Heart right ventricle (tissue), 16 donors: ENCODE results near the gene DZIP3. TPM values are rescaled to one million over a fixed set of nuclear protein-coding genes. Genes with fewer than 3 reads are reported as not detected.

Experiments
- ATAC-seq, 8 donors: fragments of 200-7000 bp; cut with Tn5 transposase; one replicate each; pipeline ENCODE4 v1.9.1; 2020; ENCODE audit warnings: mild to moderate bottlenecking in 8 of 8, moderate library complexity in 8 of 8, moderate number of reproducible peaks in 1 of 8
- DNase-seq, 2 donors: peaks; one replicate each; pipeline ENCODE4 v3.0.0-alpha.2; 2020
- H3K27ac ChIP-seq, 10 donors: fragments of 200-600 bp; sonication (generic) in 2 of 10; one replicate each; pipeline versions ENCODE4 v1.5.0 to v1.8.0; 2020 to 2022; ENCODE audit warnings: mild to moderate bottlenecking in 3 of 10
- H3K27me3 ChIP-seq, 7 donors: fragments of 200-600 bp; one replicate each; pipeline ENCODE4 v1.8.0; 2021 to 2022; ENCODE audit warnings: mild to moderate bottlenecking in 2 of 7
- H3K36me3 ChIP-seq, 9 donors: fragments of 200-600 bp; sonication (generic) in 1 of 9; one replicate each; pipeline versions ENCODE4 v1.5.0 to v1.8.0; 2020 to 2022; ENCODE audit warnings: mild to moderate bottlenecking in 2 of 9
- H3K4me1 ChIP-seq, 9 donors: fragments of 200-600 bp; sonication (generic) in 1 of 9; one replicate each; pipeline versions ENCODE4 v1.5.0 to v1.8.0; 2020 to 2022; ENCODE audit warnings: mild to moderate bottlenecking in 4 of 9
- H3K4me3 ChIP-seq, 10 donors: fragments of 200-600 bp; sonication (generic) in 2 of 10; one replicate each; pipeline versions ENCODE4 v1.5.0 to v1.8.0; 2020 to 2022; ENCODE audit warnings: mild to moderate bottlenecking in 7 of 10, moderate library complexity in 2 of 10
- H3K9me3 ChIP-seq, 11 donors: fragments of 200-600 bp in 10 of 11; sonication (generic) in 2 of 11; one replicate each; pipeline versions ENCODE4 v1.5.0 to v1.8.0; 2013 to 2022; ENCODE audit warnings: mild to moderate bottlenecking in 2 of 11, control low read depth in 1 of 11, moderate library complexity in 1 of 11
- WGBS, 2 donors: extraction: QIAGEN DNeasy Blood & Tissue Kit; methylation state at CpG; one replicate each; pipeline ENCODE4 v1.1.7; 2013; ENCODE audit warnings: inconsistent platforms in 1 of 2; 5-methylcytosine and 5-hydroxymethylcytosine counted together
- intact Hi-C, 10 donors: fragments of 100-400 bp; cut with DNase I; formaldehyde crosslinking; loops; one replicate each; pipeline versions ENCODE4 v1.11.1 to v1.14.2; 2022
- polyA plus RNA-seq, 2 donors: library from polyadenylated mRNA; stranded (reverse); fragments of 200-250 nt; gene quantifications; one replicate each; pipeline ENCODE4 v1.2.3, GENCODE V29; 2013
- total RNA-seq, 10 donors: library from RNA; stranded (reverse); fragmentation: NEBNext Ultra II Directional in 3 of 10; extraction: Animal tissue kit (Norgen Biotek cat#: 25700) in 3 of 10; gene quantifications; one replicate each; pipeline versions ENCODE4 v1.2.1 to v1.2.4, GENCODE V29; 2021 to 2023
- TF ChIP-seq, protein P1 (sequence below), 9 donors: fragments of 200-600 bp; sonication (generic) in 2 of 9; IDR thresholded peaks; one replicate each; pipeline versions ENCODE4 v1.5.0 to v1.8.0; 2021 to 2022; ENCODE audit warnings: antibody characterized with exemption in 9 of 9, mild to moderate bottlenecking in 5 of 9, moderate library complexity in 1 of 9
- donor health status: Arrhythmogenic right ventricular cardiomyopathy.
- donor health status: ischemic (EF 13 %, LVEDD 7.1; RV severe dilation, severe dysfunction).
- donor health status: healthy with polysubstance abuse.
- donor health status: DM: no; HTN: yes; CAD: no.
- donor health status: DM: no; HTN: no; CAD: no.
- donor health status: ischemic (EF 25% LVEDD 6.9; RV normal size, moderate dysfunction).
- donor health status: ischemic (EF 25% LVEDD 5.7; RV mildly dilated, moderate dysfunction).
- donor health status: healthy.
- donor health status: DM: yes; HTN: yes; CAD: no.
- donor health status: Ischemic cardiomyopathy.
- donor health status: ischemic (EF 35%, LVEDD 5.7; RV mildly dilated, moderate dysfunction).
- donor health status: nonischemic (EF 11% LVEDD 7.7; RV severe dilation, severe dysfunction).
- donor health status: DM: yes; HTN: yes; CAD: no.
- donor health status: PGD.
- donor health status: ischemic (EF 29% LVEDD 5.4; RV normal size, mild dysfunction).
- donor health status: nonischemic (EF 23%, LVEDD 6.1; RV moderate dilation, normal function).

The DZIP3 gene
- total and polyA plus RNA-seq, 12 donors = 3.0 to 29.0 (median 18.0) TPM

DNA sequence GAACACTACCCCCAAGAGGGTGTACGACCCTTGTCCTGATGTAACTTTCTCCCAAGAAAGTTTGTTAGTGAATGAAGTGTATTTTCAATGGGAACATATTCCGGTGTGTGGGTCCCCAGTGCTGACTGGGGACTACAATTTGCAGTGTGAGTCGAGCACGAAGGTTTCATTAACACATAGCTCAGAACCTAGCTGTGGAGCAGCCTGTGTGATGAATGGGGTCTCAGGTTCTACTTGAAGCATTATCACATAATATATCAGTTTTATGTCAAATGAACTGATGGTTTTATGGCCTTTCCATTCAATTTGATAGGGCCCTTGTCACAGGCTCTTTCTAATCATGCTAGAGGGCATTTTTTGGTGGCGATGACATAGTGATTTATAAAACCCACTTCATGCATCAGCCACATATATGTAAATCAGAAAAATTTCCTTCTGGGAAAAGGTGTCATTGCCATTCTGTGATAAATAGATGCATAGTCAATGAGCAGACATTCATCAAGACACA lies 123.5 kb downstream of the DZIP3 start:
- H3K36me3 ChIP-seq = no peaks in the 10 kb centered on the region
- H3K4me3 ChIP-seq = no peak overlapping the region
- intact Hi-C loops = no loop called here
- TF ChIP-seq, protein P1, sequence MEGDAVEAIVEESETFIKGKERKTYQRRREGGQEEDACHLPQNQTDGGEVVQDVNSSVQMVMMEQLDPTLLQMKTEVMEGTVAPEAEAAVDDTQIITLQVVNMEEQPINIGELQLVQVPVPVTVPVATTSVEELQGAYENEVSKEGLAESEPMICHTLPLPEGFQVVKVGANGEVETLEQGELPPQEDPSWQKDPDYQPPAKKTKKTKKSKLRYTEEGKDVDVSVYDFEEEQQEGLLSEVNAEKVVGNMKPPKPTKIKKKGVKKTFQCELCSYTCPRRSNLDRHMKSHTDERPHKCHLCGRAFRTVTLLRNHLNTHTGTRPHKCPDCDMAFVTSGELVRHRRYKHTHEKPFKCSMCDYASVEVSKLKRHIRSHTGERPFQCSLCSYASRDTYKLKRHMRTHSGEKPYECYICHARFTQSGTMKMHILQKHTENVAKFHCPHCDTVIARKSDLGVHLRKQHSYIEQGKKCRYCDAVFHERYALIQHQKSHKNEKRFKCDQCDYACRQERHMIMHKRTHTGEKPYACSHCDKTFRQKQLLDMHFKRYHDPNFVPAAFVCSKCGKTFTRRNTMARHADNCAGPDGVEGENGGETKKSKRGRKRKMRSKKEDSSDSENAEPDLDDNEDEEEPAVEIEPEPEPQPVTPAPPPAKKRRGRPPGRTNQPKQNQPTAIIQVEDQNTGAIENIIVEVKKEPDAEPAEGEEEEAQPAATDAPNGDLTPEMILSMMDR (IDR thresholded peaks at IDR 0.05) = no peak
- H3K4me1 ChIP-seq = no peaks in the 10 kb centered on the region
- H3K27ac ChIP-seq = no peak overlapping the region
- H3K9me3 ChIP-seq = no peaks in the 10 kb centered on the region
- WGBS, 2 donors = 84 to 88% methylated on average over 5 of the region's 5 CpGs
- DNase-seq (no peak), ATAC-seq (no peak)
- no peaks in the 10 kb centered on the region for H3K27me3 ChIP-seq

DNA sequence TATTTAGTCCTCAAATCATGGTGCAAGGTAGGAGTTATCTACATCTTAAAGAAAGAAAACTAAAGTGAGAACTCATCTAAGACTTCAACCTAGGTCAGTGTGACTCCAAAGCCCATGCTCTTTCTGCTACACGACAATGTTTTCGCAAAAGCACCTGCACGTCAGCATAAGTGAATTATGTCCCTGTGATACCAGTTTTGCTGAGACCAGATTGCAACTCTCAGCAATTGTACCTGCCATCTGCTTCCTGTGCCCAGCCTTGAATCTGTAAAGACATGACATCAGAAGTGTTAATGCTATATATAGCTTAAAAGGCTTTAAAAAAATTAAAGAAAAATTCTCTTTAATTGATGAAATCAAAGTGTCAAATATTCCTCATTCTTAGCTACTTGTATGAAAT lies 124.3 kb downstream of the DZIP3 start:
- 73 to 77% methylated on average over 3 of the region's 3 CpGs for WGBS, 2 donors
- DNase-seq = no peak
- intact Hi-C loops = no loop called here
- TF ChIP-seq, protein P1 (IDR thresholded peaks at IDR 0.05) = no peak
- no peaks in the 10 kb centered on the region for H3K27me3 ChIP-seq
- ATAC-seq = no peak
- no peaks in the 10 kb centered on the region for H3K4me1 ChIP-seq
- H3K36me3 ChIP-seq = no peaks in the 10 kb centered on the region
- no peaks in the 10 kb centered on the region for H3K9me3 ChIP-seq
- H3K27ac ChIP-seq = no peak overlapping the region
- H3K4me3 ChIP-seq = no peak overlapping the region

DNA sequence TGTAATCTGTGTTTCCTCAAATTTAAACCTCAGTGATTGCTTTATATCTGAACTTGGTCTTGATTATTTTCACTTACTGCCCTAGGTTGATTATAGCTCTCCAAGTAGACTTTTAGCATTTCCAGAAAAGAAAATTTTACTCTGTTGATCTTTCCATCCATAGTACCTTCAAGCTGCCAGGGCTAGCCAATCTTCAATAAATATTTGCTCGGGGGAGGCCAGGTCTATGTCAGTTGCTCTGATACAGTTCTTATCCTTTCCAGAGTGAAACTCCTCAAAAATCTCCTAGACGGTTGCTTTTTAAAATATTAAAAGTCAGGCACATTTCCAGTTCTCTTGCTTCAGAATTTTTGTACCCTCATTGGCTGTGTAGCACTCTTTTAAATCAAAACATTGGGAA lies 128.9 kb downstream of the DZIP3 start:
- no peaks in the 10 kb centered on the region for H3K4me1 ChIP-seq
- intact Hi-C loops = no loop called here
- no peaks in the 10 kb centered on the region for H3K27me3 ChIP-seq
- no peaks in the 10 kb centered on the region for H3K9me3 ChIP-seq
- WGBS, 2 donors = 41 to 56% methylated on average over 2 of the region's 2 CpGs
- DNase-seq = no peak
- no peak overlapping the region for H3K27ac ChIP-seq
- TF ChIP-seq, protein P1 (IDR thresholded peaks at IDR 0.05) = no peak
- H3K4me3 ChIP-seq = no peak overlapping the region
- no peak for ATAC-seq
- H3K36me3 ChIP-seq = no peaks in the 10 kb centered on the region

DNA sequence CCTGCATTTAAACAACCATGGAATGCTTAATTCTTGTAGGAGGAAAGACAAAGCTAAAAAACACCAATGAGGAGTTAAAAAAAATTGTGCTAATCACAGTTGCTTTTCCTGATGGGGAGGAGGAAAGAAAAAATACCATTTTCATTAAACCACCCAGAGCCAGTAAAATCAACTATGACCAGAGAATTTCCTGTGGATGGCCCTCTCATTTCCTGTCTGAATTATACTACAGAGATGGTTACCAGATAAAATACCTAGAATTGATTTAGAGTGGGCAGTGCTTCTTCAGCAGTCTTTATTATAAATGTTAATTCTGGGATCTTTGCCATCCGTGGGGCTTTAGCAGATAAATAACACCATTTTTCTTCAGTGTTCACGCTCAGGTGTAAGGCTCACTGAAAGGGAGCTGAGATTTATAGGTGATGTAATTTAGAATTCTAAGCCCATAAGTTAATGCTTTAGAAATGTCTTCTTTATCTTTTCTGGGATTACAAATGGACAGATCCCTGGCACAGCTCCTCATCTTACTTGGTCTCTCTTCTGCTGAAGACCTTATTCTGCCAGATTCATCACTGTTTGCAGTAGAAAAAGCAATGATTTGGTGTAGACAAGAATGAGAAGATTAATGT lies 129.8 kb downstream of the DZIP3 start:
- Histone ChIP-seq H3K9me3 (no peaks in the 10 kb centered on the region), H3K4me3 (no peak overlapping the region), H3K27ac (no peak overlapping the region), H3K27me3 (no peaks in the 10 kb centered on the region), H3K4me1 (no peaks in the 10 kb centered on the region), H3K36me3 (no peaks in the 10 kb centered on the region)
- ATAC-seq = no peak
- DNase-seq = no peak
- intact Hi-C loops = no loop called here
- 44 to 62% methylated on average over 2 of the region's 2 CpGs for WGBS, 2 donors
- TF ChIP-seq, protein P1 (IDR thresholded peaks at IDR 0.05) = no peak
